ENCODE data around the gene RLBP1. TPM values are rescaled to one million over a fixed set of nuclear protein-coding genes. Genes with fewer than 3 reads are reported as not detected.

The RLBP1 gene
- total RNA-seq, 2 experiments from 2014 or later: not detected

DNA sequence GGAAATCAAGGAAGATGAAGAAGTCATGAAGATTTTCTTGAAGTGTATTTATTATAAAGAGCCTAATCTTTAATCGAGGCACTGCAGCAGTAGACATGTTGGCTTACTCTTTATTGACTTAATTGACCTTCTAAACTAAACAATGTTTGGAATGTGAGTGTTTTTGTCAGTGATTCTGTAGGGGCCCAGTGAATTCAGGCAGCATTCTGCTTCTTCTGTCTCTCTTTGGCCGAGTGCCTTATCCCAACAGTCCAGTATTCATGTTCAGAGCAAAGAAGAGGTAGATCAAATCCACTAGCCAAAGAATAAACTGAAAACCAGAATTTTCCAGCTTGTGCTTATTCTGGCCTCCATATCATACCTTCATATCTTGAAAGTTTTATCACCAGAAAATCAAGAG lies 55.7 kb downstream of the RLBP1 start:
- Mint-ChIP-seq H3K27ac (peak overlapping the region; percentile 53), H3K9me3 (ENCODE audit: low read depth) (no peaks in the 10 kb centered on the region), H3K4me3 (no peak overlapping the region), H3K36me3 (ENCODE audit: low read depth) (peaks cover 7% of the 10 kb centered on the region), H3K27me3 (no peaks in the 10 kb centered on the region), H3K4me1 (peaks cover 35% of the 10 kb centered on the region)
- intact Hi-C loops (cut with DNase I, micrococcal nuclease): loop anchor here in 1 of 2 experiments (2.0 kb wide), 1 partner anchor 15 kb away; no protein-coding TSS in a partner anchor
- POLR2A ChIA-PET: no interaction called here
- DNase-seq: no peak
- no peak for ATAC-seq
- CTCF ChIA-PET: interaction anchor here (0.7 to 8.4 kb wide), 5 partner anchors 13 to 576 kb away, joined by 3 to 70 read pairs (median 4); no protein-coding TSS in a partner anchor

DNA sequence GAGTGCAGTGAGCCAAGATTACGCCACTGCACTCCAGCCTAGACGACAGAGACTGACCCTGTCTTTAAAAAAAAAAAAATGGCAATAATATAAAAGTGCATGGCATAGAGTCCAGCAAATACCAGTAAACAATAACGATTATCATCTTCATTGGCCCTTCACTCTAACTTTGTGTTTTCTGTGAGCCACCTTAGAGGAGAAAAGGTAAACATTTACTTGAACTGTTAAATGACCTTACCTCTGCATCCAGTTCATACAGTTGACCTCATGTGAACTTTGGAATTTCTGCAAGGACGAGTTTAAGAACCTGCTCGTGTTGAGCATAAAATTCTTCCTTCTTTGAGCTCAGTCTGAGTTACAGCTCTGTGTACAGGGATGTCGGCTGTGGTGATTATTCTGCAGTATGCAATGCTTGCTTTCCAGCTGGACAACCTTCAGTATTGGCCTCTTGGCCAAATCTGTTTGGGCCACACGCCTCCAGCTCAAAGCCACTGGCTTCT lies 56.6 kb downstream of the RLBP1 start:
- no peak for ATAC-seq
- Mint-ChIP-seq H3K27ac (no peak overlapping the region), H3K4me1 (peaks cover 38% of the 10 kb centered on the region), H3K4me3 (no peak overlapping the region), H3K9me3 (ENCODE audit: low read depth) (no peaks in the 10 kb centered on the region), H3K27me3 (no peaks in the 10 kb centered on the region), H3K36me3 (ENCODE audit: low read depth) (peaks cover 11% of the 10 kb centered on the region)
- CTCF ChIA-PET: interaction anchor here (1.0 to 8.4 kb wide), 3 partner anchors 14 to 74 kb away, joined by 4 to 70 read pairs (median 10); no protein-coding TSS in a partner anchor
- no peak for DNase-seq
- intact Hi-C loops (cut with DNase I, micrococcal nuclease): no loop called here
- POLR2A ChIA-PET: interaction anchor here (0.5 kb wide), 1 partner anchor 18 kb away, joined by 4 read pairs; no protein-coding TSS in a partner anchor

DNA sequence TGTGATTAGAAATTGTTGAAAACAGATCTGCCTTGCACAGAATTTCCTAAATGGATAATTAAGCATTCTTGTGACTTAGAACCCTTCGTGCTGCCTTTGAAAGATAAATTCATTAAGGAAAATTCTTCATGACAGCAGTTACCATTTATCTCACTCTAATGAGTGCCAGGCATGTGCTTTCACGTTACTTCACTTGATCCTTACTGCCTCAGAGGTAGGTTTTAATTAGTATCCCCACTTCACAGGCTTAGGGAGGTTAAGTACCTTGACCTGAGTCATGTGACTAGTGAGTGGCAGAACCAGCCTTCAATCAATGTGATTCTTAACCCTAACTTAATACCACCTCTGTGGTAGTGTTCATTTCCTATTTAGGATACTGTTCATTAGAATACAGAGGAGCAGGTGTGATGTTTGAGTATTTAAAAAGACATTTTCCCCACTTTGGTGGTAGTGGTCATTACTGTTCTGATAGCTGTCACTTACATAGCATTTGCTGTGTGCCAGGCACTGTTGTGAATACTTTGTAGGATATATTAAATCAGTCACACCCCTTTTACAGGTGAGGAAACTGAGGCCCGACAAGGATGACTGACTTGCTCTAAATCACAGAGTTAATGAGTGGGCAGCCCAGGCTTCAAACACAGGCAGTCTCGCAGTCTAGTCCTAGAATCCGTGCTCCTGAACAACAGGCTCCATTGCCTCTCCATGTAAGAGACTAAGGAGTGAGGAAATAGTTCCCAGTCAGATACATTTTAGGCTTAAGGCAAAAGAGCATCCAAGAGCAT lies 57.9 kb downstream of the RLBP1 start:
- Mint-ChIP-seq H3K4me3 (no peak overlapping the region), H3K4me1 (peaks cover 29% of the 10 kb centered on the region), H3K27ac (no peak overlapping the region), H3K36me3 (ENCODE audit: low read depth) (peaks cover 8% of the 10 kb centered on the region), H3K9me3 (ENCODE audit: low read depth) (no peaks in the 10 kb centered on the region), H3K27me3 (no peaks in the 10 kb centered on the region)
- ATAC-seq (no peak), DNase-seq (no peak)
- ChIA-PET POLR2A (no interaction called here), CTCF (interaction anchor here (0.9 to 8.4 kb wide), 3 partner anchors 15 to 43 kb away, joined by 4 to 70 read pairs (median 10); no protein-coding TSS in a partner anchor)
- intact Hi-C loops (cut with DNase I, micrococcal nuclease): no loop called here

DNA sequence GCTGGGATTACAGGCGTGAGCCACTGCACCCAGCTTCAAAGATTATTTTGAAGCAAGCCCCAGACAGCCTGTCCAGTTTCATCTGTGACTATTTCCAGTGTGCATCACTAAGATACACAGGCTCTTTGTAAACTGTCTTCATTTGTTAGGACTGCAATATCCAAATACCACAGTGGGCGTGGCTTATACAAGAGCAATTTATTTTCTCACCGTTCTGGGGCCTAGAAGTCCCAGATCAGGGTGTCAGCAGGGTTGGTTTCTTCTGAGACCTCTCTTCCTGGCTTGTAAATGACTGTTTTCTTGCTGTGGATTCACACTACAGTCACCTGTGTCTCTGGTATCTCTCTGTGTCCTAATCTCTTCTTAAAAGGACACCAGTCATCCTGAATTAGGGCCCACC lies 59.7 kb downstream of the RLBP1 start:
- intact Hi-C loops (cut with DNase I, micrococcal nuclease): no loop called here
- Mint-ChIP-seq H3K36me3 (ENCODE audit: low read depth) (peaks cover 13% of the 10 kb centered on the region), H3K4me1 (peaks cover 14% of the 10 kb centered on the region), H3K9me3 (ENCODE audit: low read depth) (no peaks in the 10 kb centered on the region), H3K27me3 (no peaks in the 10 kb centered on the region), H3K27ac (no peak overlapping the region), H3K4me3 (no peak overlapping the region)
- ChIA-PET CTCF (interaction anchor here (1.0 kb wide), 1 partner anchor 10 kb away, joined by 3 read pairs; no protein-coding TSS in a partner anchor), POLR2A (no interaction called here)
- ATAC-seq (no peak), DNase-seq (no peak)

Other genes starting within 250 kb of the RLBP1 start
- gene ABHD2, start 133.1 kb downstream of the RLBP1 start, total RNA-seq: 10 to 100 TPM; 41.5 to 52.1 TPM
- gene FANCI, start 22.4 kb upstream of the RLBP1 start, total RNA-seq: 100 to 1,000 TPM; 150 to 199 TPM
- gene POLG, start 113.2 kb upstream of the RLBP1 start, total RNA-seq: 10 to 100 TPM; 63.2 to 80.4 TPM